Smooth muscle cell (in vitro differentiated cells): Measurements from ENCODE around the gene PRORP. TPM values are rescaled to one million over a fixed set of nuclear protein-coding genes. Genes with fewer than 3 reads are reported as not detected.

Experiments
- DNase-seq: peaks from one replicate; lab custom pipeline; 2025; ENCODE audit not compliant: unreplicated experiment; lab: John Stamatoyannopoulos, UW
- H2AFZ ChIP-seq: fragments of 200-600 bp; sonication (generic); 2 replicates; pipeline ENCODE4 v1.6.0; 2016; ENCODE audit warnings: antibody characterized with exemption, low read depth, mild to moderate bottlenecking
- H3F3A ChIP-seq: fragments of 200-600 bp; sonication (generic); 2 replicates; pipeline ENCODE4 v1.6.0; 2017; ENCODE audit warnings: antibody characterized with exemption, low read depth
- H3K27ac ChIP-seq: fragments of 200-600 bp; sonication (generic); 2 replicates; pipeline ENCODE4 v1.5.1; 2016; ENCODE audit warnings: low read depth, mild to moderate bottlenecking
- H3K27me3 ChIP-seq: fragments of 200-600 bp; sonication (generic); 2 replicates; pipeline ENCODE4 v1.6.1; 2016; ENCODE audit warnings: low read depth, mild to moderate bottlenecking
- H3K36me3 ChIP-seq: fragments of 200-600 bp; sonication (generic); 2 replicates; pipeline ENCODE4 v1.5.1; 2016; ENCODE audit warnings: low read depth
- H3K4me1 ChIP-seq: fragments of 200-600 bp; sonication (generic); 2 replicates; pipeline ENCODE4 v1.5.1; 2016; ENCODE audit warnings: low read depth
- H3K4me2 ChIP-seq: fragments of 200-600 bp; sonication (generic); 2 replicates; pipeline ENCODE4 v1.6.0; 2016; ENCODE audit warnings: mild to moderate bottlenecking
- H3K4me3 ChIP-seq: fragments of 200-600 bp; sonication (generic); 2 replicates; pipeline ENCODE4 v1.5.1; 2016; ENCODE audit warnings: mild to moderate bottlenecking
- H3K79me2 ChIP-seq: fragments of 200-600 bp; sonication (generic); 2 replicates; pipeline ENCODE4 v1.6.0; 2016; ENCODE audit warnings: low read depth, mild to moderate bottlenecking
- H3K9ac ChIP-seq: fragments of 200-600 bp; sonication (generic); 2 replicates; pipeline ENCODE4 v1.6.0; 2016; ENCODE audit warnings: low read depth
- H3K9me3 ChIP-seq: fragments of 200-600 bp; sonication (generic); replicated peaks from 2 replicates; pipeline ENCODE4 v1.5.1; 2016; ENCODE audit warnings: low read depth
- H4K20me1 ChIP-seq: fragments of 200-600 bp; sonication (generic); 2 replicates; pipeline ENCODE4 v1.6.0; 2016; ENCODE audit warnings: low read depth
- WGBS: methylation state at CpG from one replicate; pipeline ENCODE4 v1.1.7; 2016; ENCODE audit warnings: low lambda C conversion rate; 5-methylcytosine and 5-hydroxymethylcytosine counted together
- polyA plus RNA-seq: library from polyadenylated mRNA; unstranded; fragments of >200 nt; fragmentation: Nextera tagmentation; extraction: Ambion mirVana; gene quantifications from 2 replicates; pipeline ENCODE4 v1.2.1, GENCODE V29; 2016
- total RNA-seq: library from RNA; depleted of rRNA; stranded (reverse); fragments of >200 nt; gene quantifications from 2 replicates; pipeline ENCODE4 v1.2.3, GENCODE V29; 2014
- TF ChIP-seq, protein P1 (sequence below): fragments of 200-600 bp; sonication (generic); IDR thresholded peaks from 2 replicates; pipeline ENCODE4 v1.5.1; 2017; ENCODE audit warnings: borderline replicate concordance, mild to moderate bottlenecking, antibody characterized with exemption; ENCODE audit not compliant: insufficient read depth, poor library complexity, severe bottlenecking

Gene PRORP
- total and polyA plus RNA-seq, 2 experiments from 2014 or later, result 17.6 to 29.1 TPM

DNA sequence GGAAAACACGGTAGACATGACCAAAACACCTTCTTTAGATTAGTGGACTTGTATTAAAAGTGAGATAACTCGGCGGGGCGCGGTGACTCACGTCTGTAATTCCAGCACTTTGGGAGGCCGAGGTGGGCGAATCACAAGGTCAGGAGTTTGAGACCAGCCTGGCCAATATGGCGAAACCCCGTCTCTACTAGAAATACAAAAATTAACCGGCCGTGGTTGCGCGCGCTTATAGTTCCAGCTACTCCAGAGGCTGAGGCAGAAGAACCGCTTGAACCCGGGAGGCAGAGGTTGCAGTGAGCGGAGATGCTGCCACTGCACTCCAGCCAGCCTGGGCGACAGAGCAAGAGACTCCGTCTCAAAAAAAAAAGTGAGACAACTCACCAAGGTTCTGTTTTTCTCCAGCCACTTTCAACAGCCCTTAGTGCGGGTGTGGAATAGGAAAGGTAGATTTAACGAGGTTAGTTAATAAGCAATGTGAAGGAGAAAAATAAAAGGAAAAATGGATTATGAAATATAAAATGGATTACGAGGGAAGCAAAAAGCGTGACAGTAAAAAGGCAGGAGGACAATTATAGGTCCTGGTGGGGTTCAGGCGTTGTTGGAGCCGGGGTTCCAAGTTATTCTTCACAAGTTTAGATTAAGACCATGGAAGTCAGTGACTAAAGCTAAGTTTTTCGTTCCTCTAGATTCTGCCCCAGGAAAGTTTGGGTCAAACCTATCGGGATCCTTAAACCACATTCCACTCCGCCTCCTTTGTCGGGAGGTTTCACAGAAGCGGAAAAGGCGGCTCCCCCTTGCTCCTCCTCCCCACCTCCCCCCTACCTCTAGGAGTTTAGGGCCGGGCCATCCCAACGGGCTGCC lies 1.1 kb upstream of the PRORP start:
- TF ChIP-seq, protein P1, sequence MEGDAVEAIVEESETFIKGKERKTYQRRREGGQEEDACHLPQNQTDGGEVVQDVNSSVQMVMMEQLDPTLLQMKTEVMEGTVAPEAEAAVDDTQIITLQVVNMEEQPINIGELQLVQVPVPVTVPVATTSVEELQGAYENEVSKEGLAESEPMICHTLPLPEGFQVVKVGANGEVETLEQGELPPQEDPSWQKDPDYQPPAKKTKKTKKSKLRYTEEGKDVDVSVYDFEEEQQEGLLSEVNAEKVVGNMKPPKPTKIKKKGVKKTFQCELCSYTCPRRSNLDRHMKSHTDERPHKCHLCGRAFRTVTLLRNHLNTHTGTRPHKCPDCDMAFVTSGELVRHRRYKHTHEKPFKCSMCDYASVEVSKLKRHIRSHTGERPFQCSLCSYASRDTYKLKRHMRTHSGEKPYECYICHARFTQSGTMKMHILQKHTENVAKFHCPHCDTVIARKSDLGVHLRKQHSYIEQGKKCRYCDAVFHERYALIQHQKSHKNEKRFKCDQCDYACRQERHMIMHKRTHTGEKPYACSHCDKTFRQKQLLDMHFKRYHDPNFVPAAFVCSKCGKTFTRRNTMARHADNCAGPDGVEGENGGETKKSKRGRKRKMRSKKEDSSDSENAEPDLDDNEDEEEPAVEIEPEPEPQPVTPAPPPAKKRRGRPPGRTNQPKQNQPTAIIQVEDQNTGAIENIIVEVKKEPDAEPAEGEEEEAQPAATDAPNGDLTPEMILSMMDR, result no peak
- Histone ChIP-seq H2AFZ (peak overlapping the region; percentile 88), H3K9ac (peak overlapping the region; percentile 91), H3K27ac (peak overlapping the region; percentile 93), H4K20me1 (no peaks in the 10 kb centered on the region), H3K79me2 (peaks cover 24% of the 10 kb centered on the region), H3K4me2 (peak overlapping the region; percentile 85), H3K4me3 (peak overlapping the region; percentile 68), H3K4me1 (peaks cover 15% of the 10 kb centered on the region), H3K27me3 (no peaks in the 10 kb centered on the region), H3K9me3 (no peaks in the 10 kb centered on the region), H3F3A (no peaks in the 10 kb centered on the region), H3K36me3 (no peaks in the 10 kb centered on the region)
- WGBS, result 32% methylated on average over 31 of the region's 34 CpGs
- no peak for DNase-seq

DNA sequence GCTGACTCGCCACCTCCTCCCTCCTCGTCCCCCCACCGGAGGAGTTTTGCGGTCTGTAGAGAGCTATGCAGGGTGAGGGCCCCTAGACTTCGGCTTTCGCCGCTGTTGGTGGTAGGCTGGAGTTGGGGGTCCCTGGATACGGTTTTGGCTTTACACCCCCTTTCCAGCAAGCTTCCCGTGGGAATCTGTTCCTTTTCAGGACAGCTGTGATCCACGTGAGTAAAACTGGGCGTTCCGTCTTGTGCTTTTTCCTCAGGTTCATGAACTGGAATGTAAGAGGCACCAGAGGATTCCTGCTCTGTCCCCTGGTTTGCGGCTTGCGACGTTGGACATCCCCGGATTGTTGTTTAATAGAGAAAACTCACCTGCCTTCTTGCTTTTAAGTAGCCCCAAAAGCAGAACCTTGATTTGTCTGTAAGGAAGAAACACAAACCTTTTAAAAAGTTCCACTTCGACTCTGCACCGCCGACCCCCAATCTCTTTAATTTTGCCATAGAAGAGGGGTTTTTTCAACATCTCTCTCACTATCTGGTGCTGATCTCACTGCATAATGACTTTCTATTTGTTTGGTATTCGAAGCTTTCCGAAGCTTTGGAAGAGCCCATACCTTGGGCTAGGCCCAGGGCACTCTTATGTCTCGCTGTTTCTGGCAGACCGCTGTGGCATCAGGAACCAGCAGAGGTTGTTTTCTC lies 490 bp downstream of the PRORP start:
- H3K4me2 ChIP-seq, result peak overlapping the region; percentile 85
- peaks cover 15% of the 10 kb centered on the region for H3K4me1 ChIP-seq
- H3K27ac ChIP-seq, result peak overlapping the region; percentile 93
- TF ChIP-seq, protein P1, result no peak
- DNase-seq, result no peak
- peaks cover 24% of the 10 kb centered on the region for H3K79me2 ChIP-seq
- no peaks in the 10 kb centered on the region for H4K20me1 ChIP-seq
- no peaks in the 10 kb centered on the region for H3F3A ChIP-seq
- peak overlapping the region; percentile 68 for H3K4me3 ChIP-seq
- peak overlapping the region; percentile 91 for H3K9ac ChIP-seq
- WGBS, result 6% methylated on average over 23 of the region's 23 CpGs
- peak overlapping the region; percentile 88 for H2AFZ ChIP-seq
- H3K27me3 ChIP-seq, result no peaks in the 10 kb centered on the region
- no peaks in the 10 kb centered on the region for H3K36me3 ChIP-seq
- no peaks in the 10 kb centered on the region for H3K9me3 ChIP-seq

DNA sequence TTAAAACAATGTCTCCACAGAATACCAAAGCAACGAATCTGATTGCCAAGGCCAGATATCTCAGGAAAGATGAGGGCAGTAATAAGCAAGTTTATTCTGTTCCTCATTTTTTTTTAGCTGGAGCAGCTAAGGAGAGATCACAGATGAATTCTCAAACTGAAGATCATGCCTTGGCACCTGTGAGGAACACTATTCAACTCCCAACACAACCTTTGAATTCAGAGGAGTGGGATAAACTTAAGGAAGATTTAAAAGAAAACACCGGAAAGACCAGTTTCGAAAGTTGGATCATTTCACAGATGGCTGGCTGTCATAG lies 994 bp downstream of the PRORP start:
- no peak for DNase-seq
- H3K79me2 ChIP-seq, result peaks cover 24% of the 10 kb centered on the region
- no peaks in the 10 kb centered on the region for H3F3A ChIP-seq
- H3K4me2 ChIP-seq, result peak overlapping the region; percentile 85
- H3K27me3 ChIP-seq, result no peaks in the 10 kb centered on the region
- no peaks in the 10 kb centered on the region for H3K36me3 ChIP-seq
- H3K9ac ChIP-seq, result peak overlapping the region; percentile 91
- no peaks in the 10 kb centered on the region for H3K9me3 ChIP-seq
- H3K4me3 ChIP-seq, result peak overlapping the region; percentile 68
- peak overlapping the region; percentile 93 for H3K27ac ChIP-seq
- H4K20me1 ChIP-seq, result no peaks in the 10 kb centered on the region
- WGBS, result 56% methylated on average over 3 of the region's 3 CpGs
- peaks cover 15% of the 10 kb centered on the region for H3K4me1 ChIP-seq
- TF ChIP-seq, protein P1, result no peak
- H2AFZ ChIP-seq, result peak overlapping the region; percentile 88
